DOHH2 (cell line): ENCODE measurements around the gene SLAIN1.
A peak's percentile ranks its signal among the peaks of the same experiment; 100 is the strongest.

Experiments
- H3F3A ChIP-seq: fragments of 200-600 bp; sonication (generic), shearing (Covaris generic); 2 replicates; pipeline ENCODE4 v1.6.0; 2016; ENCODE audit warnings: antibody characterized with exemption, mild to moderate bottlenecking; ENCODE audit not compliant: control insufficient read depth, insufficient read depth
- H3K27ac ChIP-seq: fragments of 200-600 bp; sonication (generic); 2 replicates; pipeline ENCODE4 v1.5.1; 2014; ENCODE audit warnings: low read depth, mild to moderate bottlenecking, low read length, moderate library complexity
- H3K27me3 ChIP-seq: fragments of 200-600 bp; sonication (generic); 2 replicates; pipeline ENCODE4 v1.6.1; 2014; ENCODE audit warnings: mild to moderate bottlenecking, low read length, mixed read lengths; ENCODE audit not compliant: control insufficient read depth
- H3K36me3 ChIP-seq: fragments of 200-600 bp; sonication (generic); 2 replicates; pipeline ENCODE4 v1.6.1; 2014; ENCODE audit warnings: mild to moderate bottlenecking, low read length, moderate library complexity, mixed read lengths; ENCODE audit not compliant: control insufficient read depth
- H3K4me1 ChIP-seq: fragments of 200-600 bp; sonication (generic); 2 replicates; pipeline ENCODE4 v1.6.1; 2014; ENCODE audit warnings: mild to moderate bottlenecking, low read length, mixed read lengths; ENCODE audit not compliant: control insufficient read depth
- H3K4me2 ChIP-seq: fragments of 200-600 bp; sonication (generic); 2 replicates; pipeline ENCODE4 v1.6.0; 2014; ENCODE audit warnings: mild to moderate bottlenecking, low read length, moderate library complexity
- H3K4me3 ChIP-seq: fragments of 200-600 bp; sonication (generic); 2 replicates; pipeline ENCODE4 v1.5.1; 2014; ENCODE audit warnings: mild to moderate bottlenecking, low read length, mixed read lengths
- H3K79me2 ChIP-seq: fragments of 200-600 bp; sonication (generic); 2 replicates; pipeline ENCODE4 v1.6.1; 2014; ENCODE audit warnings: mild to moderate bottlenecking, low read length, mixed read lengths; ENCODE audit not compliant: control insufficient read depth
- H3K9me2 ChIP-seq: fragments of 200-600 bp; sonication (generic); replicated peaks from 2 replicates; pipeline ENCODE4 v1.6.1; 2014; ENCODE audit warnings: mild to moderate bottlenecking, low read length, mixed read lengths; ENCODE audit not compliant: control insufficient read depth
- H3K9me3 ChIP-seq: fragments of 200-600 bp; sonication (generic); 2 replicates; pipeline ENCODE4 v1.6.1; 2014; ENCODE audit warnings: antibody characterized with exemption, low read length, mixed read lengths; ENCODE audit not compliant: control insufficient read depth, insufficient read depth
- H4K20me1 ChIP-seq: fragments of 200-600 bp; sonication (generic); 2 replicates; pipeline ENCODE4 v1.6.0; 2014; ENCODE audit warnings: low read depth, mild to moderate bottlenecking, antibody characterized with exemption, low read length, moderate library complexity; ENCODE audit not compliant: control insufficient read depth, insufficient read depth
- EZH2phosphoT487 ChIP-seq: fragments of 200-600 bp; sonication (generic); IDR thresholded peaks from 2 replicates; pipeline ENCODE4 v1.6.1; 2017; ENCODE audit warnings: borderline replicate concordance, mild to moderate bottlenecking, antibody characterized with exemption, low read length, moderate library complexity, mixed read lengths
- TF ChIP-seq, protein P1 (sequence below): fragments of 200-600 bp; sonication (generic); IDR thresholded peaks from one replicate; pipeline ENCODE4 v1.5.1; 2014; ENCODE audit warnings: antibody characterized with exemption, mild to moderate bottlenecking, low read depth, low read length; ENCODE audit not compliant: poor library complexity, severe bottlenecking

The SLAIN1 gene

GRCh38 chr13:77692746-77693448, 4.6 kb upstream of the SLAIN1 start:
- H3F3A ChIP-seq = peaks cover 3% of the 10 kb centered on the region; the same call in 1 of the 2 replicates
- H3K9me2 ChIP-seq = no peaks in the 10 kb centered on the region
- H3K4me3 ChIP-seq = no peak overlapping the region
- H3K27ac ChIP-seq = no peak overlapping the region
- peaks cover 15% of the 10 kb centered on the region for H3K4me1 ChIP-seq
- TF ChIP-seq, protein P1, sequence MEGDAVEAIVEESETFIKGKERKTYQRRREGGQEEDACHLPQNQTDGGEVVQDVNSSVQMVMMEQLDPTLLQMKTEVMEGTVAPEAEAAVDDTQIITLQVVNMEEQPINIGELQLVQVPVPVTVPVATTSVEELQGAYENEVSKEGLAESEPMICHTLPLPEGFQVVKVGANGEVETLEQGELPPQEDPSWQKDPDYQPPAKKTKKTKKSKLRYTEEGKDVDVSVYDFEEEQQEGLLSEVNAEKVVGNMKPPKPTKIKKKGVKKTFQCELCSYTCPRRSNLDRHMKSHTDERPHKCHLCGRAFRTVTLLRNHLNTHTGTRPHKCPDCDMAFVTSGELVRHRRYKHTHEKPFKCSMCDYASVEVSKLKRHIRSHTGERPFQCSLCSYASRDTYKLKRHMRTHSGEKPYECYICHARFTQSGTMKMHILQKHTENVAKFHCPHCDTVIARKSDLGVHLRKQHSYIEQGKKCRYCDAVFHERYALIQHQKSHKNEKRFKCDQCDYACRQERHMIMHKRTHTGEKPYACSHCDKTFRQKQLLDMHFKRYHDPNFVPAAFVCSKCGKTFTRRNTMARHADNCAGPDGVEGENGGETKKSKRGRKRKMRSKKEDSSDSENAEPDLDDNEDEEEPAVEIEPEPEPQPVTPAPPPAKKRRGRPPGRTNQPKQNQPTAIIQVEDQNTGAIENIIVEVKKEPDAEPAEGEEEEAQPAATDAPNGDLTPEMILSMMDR = no peak
- TF ChIP-seq EZH2phosphoT487 = no peak
- no peaks in the 10 kb centered on the region for H4K20me1 ChIP-seq
- H3K79me2 ChIP-seq = no peaks in the 10 kb centered on the region
- H3K4me2 ChIP-seq = no peak overlapping the region
- H3K9me3 ChIP-seq = no peaks in the 10 kb centered on the region
- H3K36me3 ChIP-seq = no peaks in the 10 kb centered on the region
- peaks cover 52% of the 10 kb centered on the region for H3K27me3 ChIP-seq

DNA sequence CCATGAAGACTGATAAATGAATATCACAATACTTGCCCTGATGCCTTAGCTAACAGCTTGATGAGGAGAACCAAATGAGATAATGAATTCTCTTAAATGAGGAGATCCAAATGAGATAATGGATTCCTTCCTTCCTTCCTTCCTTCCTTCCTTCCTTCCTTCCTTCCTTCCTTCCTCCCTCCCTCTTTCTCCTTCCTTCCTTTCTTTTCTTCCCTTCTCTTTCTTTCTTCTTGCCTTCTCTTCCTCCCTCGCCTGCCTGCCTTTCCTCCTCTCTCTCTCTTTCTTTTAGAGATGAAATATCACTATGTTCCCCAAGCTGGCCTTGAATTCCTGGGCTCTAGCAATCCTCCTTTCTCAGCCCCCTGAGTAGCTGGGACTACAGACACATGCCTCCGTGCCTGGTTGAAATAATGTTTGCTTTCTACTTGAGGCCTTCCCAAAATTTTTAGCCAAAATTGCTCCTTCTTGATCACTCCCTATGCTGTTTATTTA, 4.0 kb upstream of the SLAIN1 start:
- H3K4me1 ChIP-seq = peaks cover 15% of the 10 kb centered on the region
- H3K27ac ChIP-seq = no peak overlapping the region
- no peaks in the 10 kb centered on the region for H3K9me3 ChIP-seq
- H3K4me2 ChIP-seq = no peak overlapping the region
- peaks cover 4% of the 10 kb centered on the region for H3K79me2 ChIP-seq
- no peak overlapping the region for H3K4me3 ChIP-seq
- peaks cover 52% of the 10 kb centered on the region for H3K27me3 ChIP-seq
- H4K20me1 ChIP-seq = no peaks in the 10 kb centered on the region
- no peak for TF ChIP-seq EZH2phosphoT487
- TF ChIP-seq, protein P1 = no peak
- no peaks in the 10 kb centered on the region for H3K9me2 ChIP-seq
- no peaks in the 10 kb centered on the region for H3K36me3 ChIP-seq
- peaks cover 3% of the 10 kb centered on the region; the same call in 1 of the 2 replicates for H3F3A ChIP-seq

DNA sequence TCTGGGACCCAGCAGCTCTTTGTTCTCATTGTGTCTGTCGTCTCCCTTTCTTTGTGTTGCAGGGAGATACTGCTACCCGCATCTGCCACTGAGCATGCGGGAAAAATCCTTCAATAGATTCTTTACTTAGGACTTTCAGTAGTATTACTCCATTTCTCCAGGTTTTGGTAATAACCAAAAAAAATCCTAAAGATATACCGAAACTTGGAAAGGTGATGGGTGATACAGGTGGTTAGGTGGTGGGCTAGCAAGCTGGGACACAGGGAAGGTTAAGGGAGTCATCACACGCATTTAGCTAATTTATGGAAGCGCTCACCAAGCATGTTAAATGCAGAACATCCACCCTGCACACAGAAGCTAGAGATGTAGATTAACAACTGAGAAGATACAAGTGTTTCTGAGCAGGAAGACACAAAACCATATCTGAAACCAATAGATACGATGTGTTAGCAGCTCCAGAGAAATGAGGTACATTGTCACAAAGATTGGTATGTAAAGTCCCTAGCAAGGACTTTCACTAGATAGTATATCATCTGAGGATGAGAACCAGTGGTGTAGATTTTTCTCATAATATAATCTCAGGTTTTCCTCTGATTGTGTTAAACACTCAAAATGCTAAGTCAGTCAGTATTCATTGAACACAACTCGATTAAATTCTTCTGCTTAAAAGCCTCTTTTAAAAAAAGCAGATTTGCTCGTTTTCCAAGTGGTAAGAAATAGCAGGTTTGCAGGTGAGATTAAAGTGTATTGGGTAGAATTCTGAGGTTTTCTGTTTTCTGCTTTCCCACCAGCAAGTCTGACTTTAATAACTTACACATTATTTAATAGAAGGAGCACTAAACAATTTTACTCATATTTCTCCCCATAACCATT, 1.2 kb upstream of the SLAIN1 start:
- no peaks in the 10 kb centered on the region for H3K9me3 ChIP-seq
- H3F3A ChIP-seq = peaks cover 6% of the 10 kb centered on the region; the same call in 1 of the 2 replicates
- peaks cover 52% of the 10 kb centered on the region for H3K27me3 ChIP-seq
- H3K9me2 ChIP-seq = no peaks in the 10 kb centered on the region
- no peak overlapping the region for H3K27ac ChIP-seq
- TF ChIP-seq, protein P1 = no peak
- TF ChIP-seq EZH2phosphoT487 = peak; percentile 70; the same call in 1 of the 2 replicates
- H3K79me2 ChIP-seq = peaks cover 31% of the 10 kb centered on the region
- H3K4me3 ChIP-seq = peak overlapping the region; percentile 82
- peaks cover 29% of the 10 kb centered on the region for H3K4me1 ChIP-seq
- peak overlapping the region; percentile 77 for H3K4me2 ChIP-seq
- peaks cover 5% of the 10 kb centered on the region for H4K20me1 ChIP-seq
- no peaks in the 10 kb centered on the region for H3K36me3 ChIP-seq
